Measurements from ENCODE around the gene NAALADL2. TPM values are rescaled to one million over a fixed set of nuclear protein-coding genes. Genes with fewer than 3 reads are reported as not detected.

The NAALADL2 gene
- total and polyA plus RNA-seq, 2 of the 8 experiments (the other 6 are each of a cell fraction or from before 2014, with no cell fraction given): 0.12 to 0.22 TPM

DNA sequence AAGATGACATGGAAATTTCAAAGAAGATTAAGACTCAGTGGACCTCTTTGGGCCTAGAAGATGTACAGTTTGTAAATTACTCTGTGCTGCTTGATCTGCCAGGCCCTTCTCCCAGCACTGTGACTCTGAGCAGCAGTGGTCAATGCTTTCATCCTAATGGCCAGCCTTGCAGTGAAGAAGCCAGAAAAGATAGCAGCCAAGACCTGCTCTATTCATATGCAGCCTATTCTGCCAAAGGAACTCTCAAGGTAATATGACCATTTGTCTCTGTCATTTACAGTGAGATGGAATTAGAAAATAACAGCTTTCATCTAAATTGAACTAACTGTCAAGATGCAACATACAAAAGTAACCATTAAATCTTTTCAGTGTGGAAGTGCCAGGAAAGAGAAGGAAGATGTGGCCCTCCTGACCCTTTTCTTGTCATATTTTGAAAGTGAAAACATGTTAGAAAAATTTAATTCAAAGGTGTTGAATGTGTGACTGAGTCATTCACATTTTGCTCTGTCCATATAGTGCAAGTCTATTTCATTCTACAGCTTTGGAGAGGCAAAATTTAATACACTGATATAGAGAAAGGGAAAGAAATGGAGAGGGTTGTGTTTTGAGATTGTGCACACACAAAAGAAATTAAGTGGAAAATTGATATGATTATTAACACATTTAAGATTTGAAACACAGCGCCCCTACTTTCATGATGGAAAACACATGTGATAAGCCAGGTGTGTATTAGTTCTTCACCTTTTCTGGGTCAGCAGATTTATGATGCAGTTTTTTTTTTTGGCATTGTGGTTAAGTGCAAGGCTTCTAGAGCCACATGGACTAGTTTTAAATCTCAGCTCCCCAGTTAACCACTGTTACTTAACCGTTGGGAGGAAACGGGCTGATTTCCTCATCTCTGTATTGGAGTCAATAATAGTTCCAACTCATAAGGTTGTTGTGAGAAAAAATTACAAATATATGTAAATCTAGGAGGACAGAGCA is 375.1 kb downstream of the NAALADL2 start (continued):
- TF ChIP-seq, protein P1, sequence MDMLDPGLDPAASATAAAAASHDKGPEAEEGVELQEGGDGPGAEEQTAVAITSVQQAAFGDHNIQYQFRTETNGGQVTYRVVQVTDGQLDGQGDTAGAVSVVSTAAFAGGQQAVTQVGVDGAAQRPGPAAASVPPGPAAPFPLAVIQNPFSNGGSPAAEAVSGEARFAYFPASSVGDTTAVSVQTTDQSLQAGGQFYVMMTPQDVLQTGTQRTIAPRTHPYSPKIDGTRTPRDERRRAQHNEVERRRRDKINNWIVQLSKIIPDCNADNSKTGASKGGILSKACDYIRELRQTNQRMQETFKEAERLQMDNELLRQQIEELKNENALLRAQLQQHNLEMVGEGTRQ (IDR thresholded peaks at IDR 0.05; ENCODE audit: low read length): no peak
- TF ChIP-seq CBX5 (IDR thresholded peaks at IDR 0.05; ENCODE audit: low read depth, low read length) (no peak), BACH1 (IDR thresholded peaks at IDR 0.05; ENCODE audit: low read length) (no peak), TAF1 (IDR thresholded peaks at IDR 0.05; ENCODE audit: low read depth, low read length) (no peak), GTF2F1 (IDR thresholded peaks at IDR 0.05; ENCODE audit: borderline replicate concordance, low read depth, low read length) (no peak), MAFK (IDR thresholded peaks at IDR 0.05; ENCODE audit: low read depth, low read length) (no peak), JUN (IDR thresholded peaks at IDR 0.05; ENCODE audit: low read depth, low read length) (no peak)
- TF ChIP-seq, protein P2, sequence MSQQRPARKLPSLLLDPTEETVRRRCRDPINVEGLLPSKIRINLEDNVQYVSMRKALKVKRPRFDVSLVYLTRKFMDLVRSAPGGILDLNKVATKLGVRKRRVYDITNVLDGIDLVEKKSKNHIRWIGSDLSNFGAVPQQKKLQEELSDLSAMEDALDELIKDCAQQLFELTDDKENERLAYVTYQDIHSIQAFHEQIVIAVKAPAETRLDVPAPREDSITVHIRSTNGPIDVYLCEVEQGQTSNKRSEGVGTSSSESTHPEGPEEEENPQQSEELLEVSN (IDR thresholded peaks at IDR 0.05): no peak
